HG03108 (cell line): ENCODE data around the gene KRTAP4-2.
"Not testable (repeated sequence)": the region's sequence is repeated elsewhere in the genome, so short reads cannot be mapped to it uniquely, and the experiment has no call there.

Source experiments
- ATAC-seq: cut with Tn5 transposase; IDR thresholded peaks from one replicate; pipeline ENCODE4 v1.9.1; 2021; ENCODE audit warnings: moderate library complexity; ENCODE audit not compliant: unreplicated experiment

KRTAP4-2 gene

DNA sequence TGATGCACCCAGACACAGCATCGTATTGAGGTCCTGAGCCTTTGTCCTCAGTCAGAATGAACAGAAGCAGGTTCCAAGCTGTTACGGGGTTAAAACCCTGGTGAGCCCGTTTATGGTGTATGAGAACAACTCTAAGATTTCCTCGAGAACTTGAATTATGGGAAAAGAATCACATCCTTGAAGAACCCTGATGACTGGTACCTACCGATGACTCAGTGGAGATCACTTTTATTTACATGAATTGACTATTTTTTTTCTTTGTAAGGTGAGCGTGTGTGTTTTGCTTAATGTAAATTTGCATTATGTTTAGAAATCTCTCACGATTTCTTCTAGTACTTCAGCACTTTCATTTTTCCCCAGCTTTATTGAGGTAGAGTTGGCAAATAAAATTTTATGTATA is 14.2 kb downstream of the KRTAP4-2 start:
- ATAC-seq = no peak

DNA sequence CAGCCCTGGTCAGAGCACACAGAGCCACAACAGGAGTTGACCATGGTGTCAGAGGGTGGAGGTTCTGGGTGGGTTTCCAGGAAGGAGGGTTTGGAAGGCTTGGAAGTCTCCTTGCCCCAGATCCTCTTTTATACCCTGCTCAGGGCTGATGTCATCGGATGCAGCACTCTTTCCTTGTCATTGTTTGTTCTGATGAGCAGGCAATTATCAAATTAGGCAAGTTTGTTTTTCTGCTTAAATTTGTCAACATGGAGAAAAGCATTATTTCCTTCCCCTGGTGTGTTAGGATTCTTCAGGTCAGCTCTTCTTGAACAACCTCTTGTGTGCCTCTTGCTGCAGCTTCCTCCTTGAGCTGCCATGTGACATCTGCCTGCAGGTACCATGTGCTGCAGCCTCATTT is 17.4 kb downstream of the KRTAP4-2 start, which contains the start of gene KRTAP4-4:
KRTAP4-4 (minus strand) TSS at position 101 of the 400 bp plus-strand sequence; CDS start at position 44, 57 bp downstream.
- no peak for ATAC-seq

- not testable (repeated sequence) for ATAC-seq
Observed at GRCh38 chr17:41160190-41160589, 17.8 kb downstream of the KRTAP4-2 start.

GRCh38 chr17:41153856-41154255 is 24.2 kb downstream of the KRTAP4-2 start:
- ATAC-seq = no peak

DNA sequence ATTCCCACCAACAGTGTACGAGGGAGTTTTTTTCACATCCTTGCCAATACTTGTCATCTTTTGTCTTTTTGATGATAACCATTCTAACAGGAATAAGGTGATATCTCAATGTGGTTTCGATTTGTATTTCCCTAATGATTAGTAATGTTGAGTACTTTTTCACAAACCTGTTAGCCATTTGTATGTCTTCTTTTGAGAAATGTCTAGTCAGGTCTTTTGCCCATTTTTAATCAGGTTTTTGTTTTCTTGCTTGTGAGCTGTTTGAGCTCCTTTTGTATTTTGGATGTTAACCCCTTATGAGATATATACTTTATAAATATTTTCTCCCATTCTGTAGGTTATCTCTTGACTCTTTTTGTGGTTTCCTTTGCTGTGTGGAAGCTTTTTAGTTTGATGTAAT is 26.5 kb downstream of the KRTAP4-2 start:
- no peak for ATAC-seq

DNA sequence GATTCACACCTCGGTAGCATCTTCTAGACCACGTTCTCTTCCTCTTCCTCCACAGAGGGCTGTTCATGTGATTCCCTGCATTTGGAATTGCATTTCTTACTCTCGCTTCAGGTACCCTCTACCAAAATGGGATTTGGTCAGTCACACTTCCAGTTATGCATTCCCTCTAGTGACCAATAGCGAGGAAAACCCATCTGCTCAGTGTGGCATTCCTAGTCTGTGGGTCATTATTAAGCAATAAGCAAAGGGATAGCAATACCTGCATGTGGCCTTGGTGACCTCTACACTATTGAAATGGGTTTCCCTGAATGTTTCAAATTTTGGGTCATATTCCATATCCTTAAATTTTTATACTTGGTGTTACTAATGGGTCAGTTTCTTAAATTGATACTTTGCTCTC is 28.0 kb downstream of the KRTAP4-2 start:
- no peak for ATAC-seq

DNA sequence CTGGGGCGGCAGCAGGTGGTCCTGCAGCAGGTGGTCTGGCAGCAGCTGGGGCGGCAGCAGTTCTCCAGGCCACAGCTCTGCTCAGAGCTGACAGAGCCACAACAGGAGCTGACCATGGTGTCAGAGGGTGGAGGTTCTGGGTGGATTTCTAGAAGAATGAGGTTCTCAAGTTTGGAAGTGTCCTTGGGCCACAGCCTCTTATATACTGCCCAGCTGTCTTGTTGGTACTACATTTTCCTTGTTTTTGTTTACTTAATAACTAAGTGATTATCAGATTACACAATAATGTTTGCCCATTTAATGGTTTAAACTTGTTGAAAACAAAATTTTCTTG is 28.4 kb downstream of the KRTAP4-2 start, which contains the start of gene KRTAP4-5:
KRTAP4-5 (minus strand) TSS at position 174 of the 334 bp plus-strand sequence; CDS start at position 116, 58 bp downstream.
- no peak for ATAC-seq

DNA sequence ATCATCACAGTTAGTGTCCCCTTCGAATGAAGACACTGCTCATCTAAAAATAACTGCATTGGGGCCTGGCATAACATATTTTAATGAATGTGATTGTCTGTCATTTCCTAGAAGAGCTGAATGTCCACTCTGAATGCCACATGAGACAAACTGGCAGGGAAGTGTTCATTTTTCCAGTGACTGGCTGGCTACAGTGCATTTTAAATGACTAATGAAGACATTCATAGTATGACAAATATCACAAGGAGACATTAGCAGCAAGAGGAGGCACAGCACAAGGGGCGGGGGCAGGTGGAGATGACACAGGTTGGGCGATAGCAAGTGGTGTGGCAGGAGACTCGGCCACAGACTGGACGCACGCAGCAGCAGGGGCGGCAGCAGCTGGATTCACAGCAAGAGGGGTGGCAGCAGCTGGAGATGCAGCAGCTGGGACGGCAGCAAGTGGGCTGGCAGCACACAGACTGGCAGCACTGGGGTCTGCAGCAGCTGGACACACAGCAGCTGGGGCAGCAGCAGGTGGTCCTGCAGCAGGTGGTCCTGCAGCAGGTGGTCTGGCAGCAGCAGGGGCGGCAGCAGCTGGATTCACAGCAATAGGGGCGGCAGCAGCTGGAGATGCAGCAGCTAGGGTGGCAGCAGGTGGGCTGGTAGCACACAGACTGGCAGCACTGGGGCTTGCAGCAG is 28.9 kb downstream of the KRTAP4-2 start:
- ATAC-seq = not testable (repeated sequence)

DNA sequence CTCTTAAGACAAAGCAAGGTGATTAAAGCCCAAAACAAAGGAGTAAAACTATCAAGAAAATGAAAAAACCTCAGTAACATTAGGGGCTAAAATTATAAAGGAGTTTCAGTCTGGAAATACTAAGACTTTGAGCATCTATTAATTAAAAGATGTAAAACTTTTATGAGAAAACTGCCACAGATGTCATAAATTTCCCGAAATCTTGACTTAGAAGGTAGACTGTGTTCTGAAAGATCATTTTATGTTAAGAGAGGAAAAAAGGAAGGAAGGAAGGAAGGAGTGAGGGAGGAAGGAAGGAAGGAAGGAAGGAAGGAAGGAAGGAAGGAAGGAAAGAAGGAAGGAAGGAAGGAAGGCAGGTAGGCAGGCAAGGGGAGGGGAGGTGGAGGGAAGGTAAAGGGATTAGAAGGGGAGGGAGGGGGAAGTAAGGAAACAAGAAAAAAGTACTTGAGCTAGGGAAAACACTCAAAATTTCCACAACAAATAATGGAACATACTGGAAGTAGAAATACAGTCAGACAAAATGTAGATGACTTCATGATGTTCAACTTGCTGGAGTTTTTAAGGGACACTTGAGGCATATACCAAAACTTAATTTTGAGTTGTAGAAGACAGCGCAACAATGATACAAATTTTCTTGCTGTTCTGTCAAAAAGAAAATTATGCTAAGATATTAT is 30.4 kb downstream of the KRTAP4-2 start:
- no peak for ATAC-seq

GRCh38 chr17:41145261-41145660 is 32.8 kb downstream of the KRTAP4-2 start:
- no peak for ATAC-seq

- ATAC-seq = no peak
Observed at GRCh38 chr17:41144846-41145245, 33.2 kb downstream of the KRTAP4-2 start.

GRCh38 chr17:41141361-41141760 is 36.7 kb downstream of the KRTAP4-2 start:
- no peak for ATAC-seq

DNA sequence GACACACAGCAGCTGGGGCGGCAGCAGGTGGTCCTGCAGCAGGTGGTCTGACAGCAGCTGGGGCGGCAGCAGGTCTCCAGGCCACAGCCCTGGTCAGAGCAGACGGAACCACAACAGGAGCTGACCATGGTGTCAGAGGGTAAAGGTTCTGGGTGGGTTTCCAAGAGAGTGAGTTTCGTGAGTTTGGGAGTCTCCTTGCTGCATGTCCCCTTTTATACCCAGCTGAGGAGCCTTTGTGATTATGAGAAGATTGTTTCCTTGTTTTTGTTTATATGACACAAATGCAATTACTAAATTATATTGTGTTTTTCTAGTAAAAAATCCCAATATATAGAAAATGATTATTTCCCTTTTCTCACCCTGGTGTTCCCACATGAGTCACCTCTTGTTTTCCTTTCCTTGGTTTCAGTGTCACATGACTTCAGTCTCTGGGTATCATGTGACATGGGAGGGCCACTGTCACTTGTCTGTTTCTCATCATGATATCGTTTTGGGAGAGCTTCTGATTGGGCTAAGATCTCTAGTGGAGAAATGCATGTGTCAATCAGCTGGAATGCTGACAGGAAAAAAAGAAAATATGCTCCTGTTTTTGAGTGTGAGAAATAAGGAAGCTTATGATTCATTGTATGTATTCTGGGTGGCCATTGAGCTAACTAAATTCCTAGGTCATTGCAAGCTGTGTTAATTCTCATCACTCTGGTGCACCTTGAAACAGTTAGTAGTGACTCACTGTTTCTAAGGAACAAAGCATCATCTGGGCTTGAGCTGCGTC is 37.5 kb downstream of the KRTAP4-2 start, which contains the start of gene KRTAP4-6:
KRTAP4-6 (minus strand) TSS at position 185 of the 772 bp plus-strand sequence; CDS start at position 128, 57 bp downstream.
- no peak for ATAC-seq

DNA sequence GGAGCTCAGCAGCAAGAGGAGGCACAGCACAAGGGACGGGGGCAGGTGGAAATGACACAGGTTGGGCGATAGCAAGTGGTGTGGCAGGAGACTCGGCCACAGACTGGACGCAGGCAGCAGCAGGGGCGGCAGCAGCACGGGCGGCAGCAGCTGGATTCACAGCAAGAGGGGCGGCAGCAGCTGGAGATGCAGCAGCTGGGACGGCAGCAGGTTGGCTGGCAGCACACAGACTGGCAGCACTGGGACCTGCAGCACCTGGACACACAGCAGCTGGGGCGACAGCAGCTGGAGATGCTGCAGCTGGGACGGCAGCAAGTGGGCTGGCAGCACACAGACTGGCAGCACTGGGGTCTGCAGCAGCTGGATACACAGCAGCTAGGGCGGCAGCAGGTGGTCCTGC is 38.2 kb downstream of the KRTAP4-2 start:
- ATAC-seq = not testable (repeated sequence)

DNA sequence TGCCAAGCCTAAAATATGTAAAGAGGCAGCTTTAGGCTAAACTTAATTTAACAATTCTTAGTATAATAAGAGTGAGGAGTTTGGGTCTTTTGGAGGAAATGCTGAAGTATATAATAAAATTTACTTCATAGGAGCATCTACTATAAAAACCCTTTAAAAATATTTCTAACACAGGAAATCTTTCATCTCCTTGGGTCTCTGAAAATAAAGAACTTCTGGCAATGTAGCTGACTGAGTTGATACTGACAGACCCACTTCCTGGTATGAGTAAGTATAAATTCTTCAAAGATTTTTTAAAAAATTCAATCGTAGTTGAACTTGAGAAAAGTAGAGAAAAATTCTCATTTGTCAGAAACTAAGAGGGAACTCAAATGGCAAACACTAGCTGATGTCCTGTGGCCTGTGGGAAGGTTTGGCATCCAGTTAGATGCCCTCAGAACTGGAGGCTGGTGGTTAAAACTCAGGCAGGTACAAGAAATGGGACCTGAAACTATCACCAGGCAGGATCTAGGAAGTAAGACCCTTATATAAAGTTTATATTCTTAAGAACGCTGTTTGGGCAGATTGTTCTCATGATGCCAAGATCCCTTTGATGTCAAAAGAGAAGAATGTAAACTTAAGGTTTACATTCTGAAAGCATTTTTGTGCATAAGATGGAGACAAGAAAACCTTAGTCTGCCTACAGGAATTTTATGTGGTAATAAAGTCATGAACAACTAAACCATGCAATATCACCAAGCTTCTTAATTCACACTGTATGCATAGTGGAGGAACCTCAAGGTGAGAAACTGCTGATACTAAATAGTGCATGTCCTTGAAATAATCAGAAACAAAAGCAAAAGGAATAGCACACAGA is 43.9 kb downstream of the KRTAP4-2 start:
- ATAC-seq = no peak

DNA sequence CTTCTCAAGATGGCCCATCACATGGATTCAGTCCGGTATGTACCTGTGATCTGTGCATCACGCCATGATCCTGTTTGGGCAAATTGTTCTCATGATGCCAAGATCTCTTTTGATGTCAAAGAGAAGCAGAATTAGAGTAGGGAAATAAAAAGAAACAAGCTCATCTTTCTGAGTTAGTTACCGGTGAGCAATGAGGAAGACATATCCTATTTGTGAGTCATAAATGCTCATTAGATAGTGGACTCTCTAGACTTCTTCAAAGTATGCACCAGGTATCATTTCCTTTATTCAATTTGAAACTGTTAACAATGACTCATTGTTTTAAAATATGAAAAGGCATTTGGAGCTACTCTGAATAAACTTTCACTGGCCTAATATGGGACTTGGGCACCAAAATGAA is 46.0 kb downstream of the KRTAP4-2 start:
- ATAC-seq = no peak
